NT2/D1 (cell line): ENCODE results near the gene C3orf70.

ENCODE experiments used
- SUZ12 ChIP-seq: IDR thresholded peaks from 2 replicates; pipeline ENCODE4 v1.6.1; 2011; ENCODE audit not compliant: insufficient read length, insufficient read depth; ENCODE audit errors: extremely low read depth
- YY1 ChIP-seq: IDR thresholded peaks from 2 replicates; pipeline ENCODE4 v1.6.1; 2011; ENCODE audit not compliant: insufficient read length, insufficient read depth
- ZNF274 ChIP-seq: IDR thresholded peaks from 2 replicates; pipeline ENCODE4 v1.6.1; 2011; ENCODE audit warnings: mild to moderate bottlenecking, low read depth, low read length

- TF ChIP-seq YY1: no peak
- TF ChIP-seq SUZ12: no peak
- TF ChIP-seq ZNF274: no peak
Observed at GRCh38 chr3:185076219-185076618, 76.6 kb downstream of the C3orf70 start.
